Right kidney (tissue), 1 donor: ENCODE data around the gene EN2.

ENCODE experiments used
- DNase-seq: peaks from one replicate; pipeline ENCODE4 v3.0.0-alpha.2; 2016

EN2 gene

DNA sequence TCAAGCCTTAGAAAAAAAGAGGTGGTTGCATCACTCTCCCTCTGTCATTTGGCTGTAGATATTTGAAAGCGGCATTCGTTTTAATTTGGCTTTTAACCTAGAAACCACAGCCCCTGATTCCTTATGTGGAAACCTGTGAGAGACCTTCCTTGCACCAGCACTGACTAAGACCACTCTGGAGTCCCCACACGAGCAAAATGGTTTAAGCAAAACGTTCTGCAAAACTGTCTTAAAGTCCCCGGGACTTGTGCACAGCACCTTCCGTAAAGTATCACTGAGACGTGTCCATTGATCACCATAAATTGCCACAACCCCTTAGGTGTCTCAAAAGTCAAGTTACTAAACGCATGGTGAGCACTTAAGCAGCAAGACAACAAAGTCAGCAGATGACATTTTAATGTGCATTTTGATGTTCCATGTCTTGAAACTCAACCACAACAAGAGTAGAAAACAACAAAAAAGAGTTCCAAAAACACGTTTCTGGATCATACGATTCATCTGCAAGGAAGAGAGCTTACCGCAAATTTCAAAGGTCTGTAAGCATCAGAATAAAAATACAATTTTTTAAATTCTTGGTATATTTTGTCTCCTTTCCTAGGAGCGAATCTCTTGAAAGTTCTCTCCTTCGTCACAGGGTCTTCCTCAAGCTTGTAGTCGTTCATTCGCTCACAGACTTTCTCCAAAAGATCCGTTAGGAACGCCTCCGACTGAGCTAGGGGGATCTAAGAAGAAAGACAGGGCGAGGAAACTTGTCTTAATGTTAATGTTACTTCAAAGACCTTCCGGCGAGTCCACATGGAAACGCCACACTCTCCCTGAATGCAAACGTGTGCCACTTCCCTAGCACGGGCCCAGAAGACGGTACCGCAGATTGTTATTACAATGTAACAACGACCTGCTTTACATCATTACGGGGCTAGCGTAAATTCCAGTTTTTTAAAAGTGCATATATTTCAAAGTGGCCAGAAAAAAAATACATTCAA, 50.7 kb downstream of the EN2 start:
- DNase-seq = peak; percentile 48

DNA sequence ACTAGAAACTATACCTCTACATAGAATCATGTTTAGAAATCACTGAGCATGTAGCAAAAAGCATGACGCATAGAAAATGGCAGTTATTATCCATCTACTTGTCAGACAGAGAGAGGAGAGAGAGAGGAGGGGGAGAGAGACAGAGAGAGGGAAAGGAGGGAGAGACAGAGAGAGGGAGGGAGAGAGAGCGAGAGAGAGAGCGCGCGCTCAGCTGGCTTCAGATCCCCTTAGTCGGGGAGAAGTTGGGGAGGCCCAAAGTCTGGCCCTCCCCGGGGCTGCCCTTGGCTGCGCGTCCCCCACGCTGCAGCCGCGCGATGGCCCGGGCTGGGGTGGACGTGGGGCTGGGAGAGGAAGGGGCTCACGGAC, 51.4 kb downstream of the EN2 start:
- DNase-seq = no peak

DNA sequence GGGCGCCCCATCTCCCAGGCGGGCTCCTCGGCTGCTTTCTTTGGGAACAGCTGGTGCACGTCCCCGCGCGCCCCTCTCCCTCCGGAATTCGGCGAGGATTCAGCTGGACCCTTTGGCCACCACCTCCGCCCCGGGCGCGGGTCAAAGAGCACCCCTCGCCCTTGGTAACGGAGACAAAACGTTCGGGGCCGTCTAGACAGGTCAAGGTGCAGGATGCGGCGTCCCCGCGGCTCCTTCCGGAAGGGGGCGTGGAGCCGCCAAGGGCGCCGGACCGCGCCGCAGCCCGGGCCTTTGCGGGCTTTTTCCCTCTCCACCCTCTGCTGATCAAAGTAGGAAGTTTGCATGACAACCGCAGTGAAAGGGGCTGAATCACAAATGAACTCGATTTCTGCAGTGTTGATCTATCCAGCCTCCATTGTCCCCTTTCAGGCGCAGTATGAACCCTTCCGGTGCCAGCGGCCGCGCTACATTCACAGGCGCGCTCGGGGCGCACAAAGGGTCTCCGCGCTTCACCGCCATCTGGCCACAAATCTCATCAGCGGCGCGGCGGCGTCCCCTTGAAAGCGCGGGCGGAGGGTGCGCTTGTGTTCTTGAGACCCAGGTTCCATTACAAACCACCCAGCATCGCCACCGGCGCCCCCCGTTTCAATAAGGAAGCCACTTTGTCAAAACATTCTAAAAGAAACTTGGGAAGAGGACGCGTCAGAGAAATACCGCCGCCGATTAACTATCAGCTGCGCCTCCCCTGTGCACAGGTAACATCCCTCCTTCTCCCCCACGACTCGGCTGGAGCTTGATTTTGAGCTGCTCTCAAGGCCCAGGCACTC, 52.0 kb downstream of the EN2 start:
- DNase-seq = peak; percentile 72

DNA sequence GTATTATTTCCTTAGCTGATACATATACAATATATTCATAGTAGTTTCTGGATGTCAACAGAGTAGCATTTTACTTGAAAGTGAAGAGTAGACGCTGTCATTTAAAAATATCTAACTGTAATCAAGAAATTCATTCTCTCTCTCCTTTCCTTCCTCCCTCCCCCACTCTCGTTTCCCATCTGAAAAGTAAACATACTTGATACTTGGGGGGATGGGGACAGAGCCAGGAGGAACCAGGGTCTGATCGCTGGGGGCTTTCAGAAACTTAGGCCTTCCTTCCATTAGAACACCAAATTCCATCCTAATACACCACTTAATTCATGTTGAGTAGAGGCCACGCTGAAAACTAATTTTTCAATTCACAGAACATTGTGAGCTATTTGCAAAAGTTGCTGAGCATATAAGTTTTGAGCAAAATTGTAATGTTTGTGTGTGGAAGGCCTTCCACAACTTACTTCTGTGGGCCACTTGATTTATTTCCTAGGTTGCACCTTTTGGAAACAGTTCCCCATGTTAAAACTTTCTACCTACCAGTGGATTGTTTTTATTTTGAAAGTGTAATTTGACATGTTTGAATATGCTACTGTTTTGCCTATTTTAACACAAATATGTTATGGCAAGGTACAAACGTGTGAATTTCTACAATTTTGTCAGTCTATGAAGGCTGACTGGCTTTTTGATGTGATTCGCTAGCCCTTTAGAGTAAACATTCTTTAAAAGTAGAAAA, 53.2 kb downstream of the EN2 start:
- DNase-seq = peak; percentile 31

DNA sequence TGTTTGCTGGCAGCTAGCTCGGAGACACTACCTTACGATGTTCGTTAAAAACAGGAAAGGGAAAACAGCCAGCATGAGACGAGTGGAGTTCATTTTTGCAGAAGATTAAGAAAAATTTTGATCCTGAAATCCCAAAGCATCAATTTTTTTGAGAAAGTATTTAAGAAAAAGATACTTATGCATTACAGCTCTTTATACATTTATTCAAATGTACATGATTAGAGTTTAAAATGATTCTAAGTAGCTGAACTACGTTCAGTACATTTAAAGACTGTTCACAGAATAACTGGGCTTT, 53.7 kb downstream of the EN2 start:
- peak; percentile 17 for DNase-seq

DNA sequence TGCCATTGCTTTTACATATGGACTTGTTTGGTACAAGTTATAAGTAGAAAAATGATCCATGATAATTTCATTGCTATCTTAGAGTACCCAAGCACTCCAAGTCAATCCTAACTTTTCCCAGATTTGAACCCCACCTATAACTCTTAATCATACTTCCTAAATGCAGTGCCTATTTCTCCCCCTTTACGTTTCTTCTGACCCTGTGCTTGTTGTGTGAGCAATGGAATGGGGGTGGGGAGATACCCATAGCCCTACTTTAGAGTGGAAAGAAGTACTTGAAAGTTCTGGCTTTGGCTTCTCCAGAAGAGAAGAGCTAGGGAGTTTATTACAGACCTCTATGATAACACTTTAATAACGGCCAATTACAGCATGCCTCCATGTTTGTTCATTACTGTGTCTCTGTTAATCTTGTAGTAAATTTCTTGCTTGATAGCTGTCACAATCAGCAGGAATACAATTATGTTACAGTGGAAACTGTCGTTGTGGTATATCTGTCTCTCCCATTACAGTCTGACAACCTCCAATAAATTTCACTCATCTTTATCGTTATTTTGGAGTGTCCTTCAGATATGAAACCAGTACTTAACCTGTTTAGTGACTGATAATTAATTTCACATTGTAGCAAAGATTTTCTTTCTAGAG, 54.4 kb downstream of the EN2 start:
- DNase-seq = peak; percentile 11

DNA sequence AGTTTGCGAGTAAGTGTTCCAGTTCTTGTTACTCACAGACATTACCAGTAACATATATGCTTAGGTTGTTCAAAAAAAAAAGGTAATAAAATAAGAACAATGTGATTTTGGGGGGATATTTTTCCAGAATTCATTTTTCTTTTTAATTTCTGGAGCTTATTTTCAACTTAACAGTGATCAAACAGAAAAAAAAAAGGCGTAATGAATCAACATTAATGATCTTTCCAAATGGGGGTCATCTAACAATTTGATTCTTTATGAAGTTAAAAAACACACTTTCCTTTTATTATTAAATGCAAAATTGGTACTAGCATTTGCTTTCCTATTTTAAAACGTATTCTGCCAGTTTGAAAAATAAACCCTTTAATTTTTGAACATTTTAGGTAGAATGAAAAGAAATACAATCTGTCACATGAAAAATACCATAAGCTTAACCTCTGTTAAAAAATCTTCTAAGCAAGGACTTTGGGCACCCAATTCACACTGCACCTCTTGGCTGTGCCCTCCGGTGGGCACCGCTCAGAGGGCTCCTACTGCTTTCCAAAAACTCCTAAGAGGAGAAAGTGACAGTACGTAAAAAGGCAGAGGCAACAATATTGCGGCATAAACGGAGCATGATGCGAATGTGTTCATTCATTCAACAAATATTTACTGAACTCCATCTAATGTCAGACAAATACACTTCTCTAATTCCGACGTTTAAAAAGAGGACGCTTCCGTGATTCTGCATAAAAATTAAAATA, 55.8 kb downstream of the EN2 start:
- no peak for DNase-seq

DNA sequence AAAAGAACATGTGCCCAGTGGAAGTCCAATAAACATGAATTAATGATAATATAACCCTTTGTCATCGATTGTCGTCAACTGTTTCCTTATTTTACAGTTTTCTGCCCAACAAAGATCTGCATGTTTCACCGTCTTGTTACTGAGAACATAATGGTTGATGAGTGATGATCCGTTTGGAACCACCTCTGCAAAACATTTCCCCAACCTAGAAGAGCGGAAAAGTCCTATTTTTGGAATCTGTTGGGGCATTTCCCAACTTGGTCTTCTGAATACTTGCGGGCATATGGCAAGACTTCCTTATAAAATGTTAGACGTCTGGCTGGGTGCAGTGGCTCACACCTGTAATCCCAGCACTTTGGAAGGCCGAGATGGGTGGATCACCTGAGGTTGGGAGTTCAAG, 56.4 kb downstream of the EN2 start:
- no peak for DNase-seq
